NCI-H1694 (cell line): ENCODE data around the gene KCNK15.
A peak's percentile ranks its signal among the peaks of the same experiment; 100 is the strongest.

Experiments used
- DNase-seq: peaks from one replicate; lab custom pipeline; 2025; lab: John Stamatoyannopoulos, UW

Gene KCNK15

GRCh38 chr20:44788706-44789456 is 43.2 kb downstream of the KCNK15 start:
- DNase-seq: no peak

- no peak for DNase-seq
Measured at GRCh38 chr20:44790638-44791393, 45.2 kb downstream of the KCNK15 start.

- no peak for DNase-seq
Measured at GRCh38 chr20:44792796-44793195, 47.1 kb downstream of the KCNK15 start.

DNA sequence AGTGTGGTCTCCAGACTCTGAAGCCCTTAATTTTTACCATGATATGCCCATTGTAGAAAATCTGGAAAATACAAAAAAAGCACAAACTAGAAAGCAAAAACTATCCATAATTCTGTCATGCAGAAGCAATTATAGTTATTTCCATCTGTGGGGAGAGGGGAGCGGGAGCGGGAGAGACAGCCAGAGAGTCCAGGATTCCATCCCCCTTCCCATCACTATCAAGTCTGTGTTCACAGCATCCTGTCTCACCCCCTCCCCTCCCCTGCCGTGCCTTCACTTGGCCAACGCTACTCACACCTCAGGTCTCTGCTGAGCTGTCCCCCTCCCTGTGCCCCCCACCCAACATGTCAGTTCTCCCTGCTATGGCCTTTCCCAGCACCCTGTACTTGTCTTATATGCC is 50.2 kb downstream of the KCNK15 start:
- no peak for DNase-seq

DNA sequence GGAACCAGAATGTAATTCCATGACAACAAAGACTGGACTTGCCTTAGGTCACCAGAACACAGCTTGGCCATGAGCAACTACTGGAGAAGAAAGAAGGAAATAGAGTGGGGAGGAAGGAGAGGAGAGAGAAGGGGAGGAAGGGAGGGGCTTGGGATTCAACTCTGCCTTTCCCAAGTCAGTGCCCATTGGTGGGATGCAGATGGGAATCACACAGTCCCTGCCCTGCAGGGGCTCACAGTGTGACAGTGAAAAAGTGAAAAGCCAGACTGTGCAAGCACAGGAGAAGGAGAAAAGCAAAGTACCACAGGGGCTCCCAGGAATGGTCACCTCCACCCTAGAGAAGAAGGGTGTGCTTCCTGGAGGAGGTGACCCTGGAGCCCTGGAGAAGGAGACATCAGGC is 50.6 kb downstream of the KCNK15 start:
- DNase-seq: no peak

GRCh38 chr20:44796758-44797457 is 51.2 kb downstream of the KCNK15 start:
- DNase-seq: no peak

- DNase-seq: no peak
Measured at GRCh38 chr20:44799691-44800090, 54.0 kb downstream of the KCNK15 start.

GRCh38 chr20:44800391-44801046 is 54.9 kb downstream of the KCNK15 start:
- DNase-seq: peak; percentile 14
